ENCODE data around the gene TACC3.

TACC3 gene

DNA sequence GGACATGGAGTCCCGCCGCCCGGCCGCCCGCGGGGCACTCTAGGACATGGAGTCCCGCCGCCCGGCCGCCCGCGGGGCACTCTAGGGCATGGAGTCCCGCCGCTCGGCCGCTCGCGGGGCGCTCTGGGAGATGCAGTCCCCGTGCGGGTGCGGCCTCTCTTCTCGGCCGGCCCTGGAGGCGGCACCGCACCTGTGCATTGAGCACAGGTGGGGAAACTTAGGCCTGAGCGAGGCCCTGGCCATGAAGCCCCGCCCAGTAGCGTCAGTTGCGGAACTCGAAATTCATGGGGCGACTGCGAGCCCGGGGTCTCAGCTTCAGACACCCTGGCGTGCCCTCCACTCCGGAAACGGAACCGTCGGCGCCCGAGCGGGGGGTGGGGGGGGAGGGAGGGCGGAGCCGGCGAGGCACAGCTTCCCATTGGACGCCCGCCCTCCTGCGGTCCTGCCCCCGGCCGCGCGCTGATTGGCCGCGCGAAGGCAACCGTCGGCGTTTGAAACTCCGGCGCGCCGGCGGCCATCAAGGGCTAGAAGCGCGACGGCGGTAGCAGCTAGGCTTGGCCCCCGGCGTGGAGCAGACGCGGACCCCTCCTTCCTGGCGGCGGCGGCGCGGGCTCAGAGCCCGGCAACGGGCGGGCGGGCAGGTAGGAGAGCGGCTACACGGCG lies at the start of gene TACC3, which contains the start of gene TMEM129:
Gene TACC3 (plus strand): TSS at position 519 of the 663 bp plus-strand sequence. CDS start 1,901 bp downstream, outside the sequence.
Gene TMEM129 (minus strand): TSS at position 321 of the 663 bp plus-strand sequence. CDS start 486 bp downstream, outside the sequence.
- Histone ChIP-seq H3K27ac (ENCODE audit: low read depth, low read length) (peak within 1 kb of the TSS; percentile 89), H3K9ac (ENCODE audit: low read depth in 1 of 2, low read length in 2 of 2) (peak within 1 kb of the TSS; percentile 77 to 94), H3K27me3 (ENCODE audit: control insufficient read depth in 1 of 2, insufficient read depth in 2 of 2, low read length in 2 of 2) (no peaks in the 10 kb centered on the region), H3K4me3 (ENCODE audit: low read depth in 1 of 2, low read length in 2 of 2) (peak within 1 kb of the TSS; percentile 80 to 92), H3K9me3 (ENCODE audit: control insufficient read depth in 1 of 2, low read length in 2 of 2) (no peaks in the 10 kb centered on the region), H3K4me1 (ENCODE audit: control insufficient read depth in 1 of 2, insufficient read depth in 2 of 2, low read length in 2 of 2) (peaks cover 33 to 54% of the 10 kb centered on the region in 2 donors), H3K36me3 (ENCODE audit: control insufficient read depth in 1 of 2, insufficient read depth in 2 of 2, low read length in 2 of 2) (peaks cover 5 to 38% of the 10 kb centered on the region in 2 donors)

DNA sequence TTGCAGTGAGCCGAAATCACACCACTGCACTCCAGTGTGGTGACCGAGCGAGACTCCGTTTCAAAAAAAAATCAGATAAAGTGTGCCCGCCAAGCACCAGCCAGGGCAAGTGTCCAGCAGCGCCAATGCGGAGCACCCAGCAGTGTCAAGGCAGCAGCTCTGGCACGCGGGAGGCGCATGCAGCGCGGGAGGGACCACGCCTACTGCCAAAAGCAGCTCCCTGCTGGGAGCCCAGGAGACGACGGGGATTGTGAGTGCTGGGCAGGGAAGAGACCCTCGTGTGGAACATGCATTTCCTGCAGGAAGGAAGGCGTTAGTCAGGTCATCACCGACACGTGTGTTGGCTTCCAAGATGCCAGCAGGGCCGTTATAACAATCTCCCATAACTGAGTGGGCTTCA lies 47.6 kb upstream of the TACC3 start:
- no peak overlapping the region for H3K27ac ChIP-seq (ENCODE audit: low read depth, low read length)
- H3K4me1 ChIP-seq (ENCODE audit: control insufficient read depth in 1 of 2, insufficient read depth in 2 of 2, low read length in 2 of 2): no peaks in the 10 kb centered on the region
- no peaks in the 10 kb centered on the region for H3K9me3 ChIP-seq (ENCODE audit: control insufficient read depth in 1 of 2, low read length in 2 of 2)
- H3K36me3 ChIP-seq (ENCODE audit: control insufficient read depth in 1 of 2, insufficient read depth in 2 of 2, low read length in 2 of 2): no peaks in the 10 kb centered on the region
- H3K9ac ChIP-seq (ENCODE audit: low read depth in 1 of 2, low read length in 2 of 2): no peak overlapping the region
- H3K27me3 ChIP-seq (ENCODE audit: control insufficient read depth in 1 of 2, insufficient read depth in 2 of 2, low read length in 2 of 2): no peaks in the 10 kb centered on the region
- H3K4me3 ChIP-seq (ENCODE audit: low read depth in 1 of 2, low read length in 2 of 2): no peak overlapping the region

DNA sequence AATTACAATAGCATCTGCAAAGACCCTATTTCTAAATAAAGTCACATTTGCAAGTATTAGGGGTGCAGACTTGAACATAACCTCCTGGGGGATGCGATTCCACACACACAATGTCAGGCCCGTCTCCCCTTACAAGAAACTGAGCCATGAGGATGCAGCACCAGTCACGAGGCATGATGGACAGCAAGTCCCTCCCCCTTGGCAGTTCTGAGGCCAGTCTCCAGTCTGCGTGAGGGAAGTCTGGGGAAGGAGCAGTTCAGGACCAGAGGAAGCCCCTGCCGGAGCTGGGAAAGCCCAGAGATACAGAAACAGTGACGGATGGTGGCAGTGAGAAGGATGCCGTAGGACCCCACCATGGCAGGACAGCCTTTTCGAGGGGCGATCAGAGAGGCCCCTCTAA lies 46.6 kb upstream of the TACC3 start:
- no peaks in the 10 kb centered on the region for H3K9me3 ChIP-seq (ENCODE audit: control insufficient read depth in 1 of 2, low read length in 2 of 2)
- no peaks in the 10 kb centered on the region for H3K36me3 ChIP-seq (ENCODE audit: control insufficient read depth in 1 of 2, insufficient read depth in 2 of 2, low read length in 2 of 2)
- H3K27me3 ChIP-seq (ENCODE audit: control insufficient read depth in 1 of 2, insufficient read depth in 2 of 2, low read length in 2 of 2): no peaks in the 10 kb centered on the region
- no peak overlapping the region for H3K9ac ChIP-seq (ENCODE audit: low read depth in 1 of 2, low read length in 2 of 2)
- H3K4me3 ChIP-seq (ENCODE audit: low read depth in 1 of 2, low read length in 2 of 2): no peak overlapping the region
- no peaks in the 10 kb centered on the region for H3K4me1 ChIP-seq (ENCODE audit: control insufficient read depth in 1 of 2, insufficient read depth in 2 of 2, low read length in 2 of 2)
- H3K27ac ChIP-seq (ENCODE audit: low read depth, low read length): no peak overlapping the region

DNA sequence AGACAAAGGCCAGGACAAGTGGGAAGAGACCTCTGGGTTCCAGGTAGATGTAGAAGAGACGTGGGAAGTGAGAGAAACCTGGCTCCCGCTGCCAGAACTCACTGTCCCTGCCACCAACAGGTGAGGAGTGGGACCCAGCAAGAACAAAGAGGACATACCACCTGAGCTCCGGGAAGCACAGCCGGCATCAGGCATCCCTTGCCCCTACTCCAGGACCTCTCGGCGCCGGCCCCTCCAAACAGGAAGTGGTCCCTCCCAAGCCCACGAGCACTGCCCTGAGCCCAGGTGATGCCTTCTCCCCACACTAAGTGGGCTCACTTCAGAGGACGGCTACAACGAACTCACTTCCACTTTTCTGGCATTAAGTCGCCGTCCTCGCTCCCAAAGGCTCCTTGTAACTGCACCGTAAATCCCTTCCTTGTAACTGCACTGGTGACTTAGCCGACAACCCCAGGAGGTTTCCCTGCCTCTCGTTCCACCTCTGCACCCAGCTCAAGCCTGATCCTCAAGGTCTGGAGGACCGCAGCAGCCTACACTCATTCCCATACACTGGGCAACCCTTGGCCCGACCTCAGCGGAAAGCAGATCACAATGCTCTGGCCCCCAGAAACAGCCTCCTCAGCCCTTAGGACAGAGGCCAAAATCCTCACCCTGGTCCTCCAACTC lies 46.1 kb upstream of the TACC3 start:
- no peak overlapping the region for H3K27ac ChIP-seq (ENCODE audit: low read depth, low read length)

DNA sequence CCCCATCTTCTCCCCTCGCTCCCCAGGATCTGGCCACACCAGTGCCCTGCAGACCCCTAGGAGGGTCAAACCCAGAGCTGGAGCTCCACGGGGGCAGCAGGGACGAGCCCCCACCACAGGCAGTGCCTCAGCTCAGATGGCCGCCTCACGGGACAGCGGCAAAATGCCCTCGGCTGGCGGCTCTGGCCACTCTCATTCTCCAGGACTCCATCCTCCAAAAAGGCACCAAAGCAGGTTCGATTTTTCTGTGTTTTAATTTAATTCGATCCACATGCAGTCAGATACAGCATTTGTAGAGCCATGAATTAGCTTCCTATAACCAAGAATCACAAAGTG lies 45.6 kb upstream of the TACC3 start:
- H3K4me3 ChIP-seq (ENCODE audit: low read depth in 1 of 2, low read length in 2 of 2): no peak overlapping the region
- H3K4me1 ChIP-seq (ENCODE audit: control insufficient read depth in 1 of 2, insufficient read depth in 2 of 2, low read length in 2 of 2): no peaks in the 10 kb centered on the region
- H3K27ac ChIP-seq (ENCODE audit: low read depth, low read length): no peak overlapping the region
- no peaks in the 10 kb centered on the region for H3K36me3 ChIP-seq (ENCODE audit: control insufficient read depth in 1 of 2, insufficient read depth in 2 of 2, low read length in 2 of 2)
- no peaks in the 10 kb centered on the region for H3K27me3 ChIP-seq (ENCODE audit: control insufficient read depth in 1 of 2, insufficient read depth in 2 of 2, low read length in 2 of 2)
- no peak overlapping the region for H3K9ac ChIP-seq (ENCODE audit: low read depth in 1 of 2, low read length in 2 of 2)
- H3K9me3 ChIP-seq (ENCODE audit: control insufficient read depth in 1 of 2, low read length in 2 of 2): no peaks in the 10 kb centered on the region

More for the DNA sequence above, 46.1 kb upstream of the TACC3 start:
- Histone ChIP-seq H3K9me3 (ENCODE audit: control insufficient read depth in 1 of 2, low read length in 2 of 2) (no peaks in the 10 kb centered on the region), H3K4me1 (ENCODE audit: control insufficient read depth in 1 of 2, insufficient read depth in 2 of 2, low read length in 2 of 2) (no peaks in the 10 kb centered on the region), H3K9ac (ENCODE audit: low read depth in 1 of 2, low read length in 2 of 2) (no peak overlapping the region), H3K36me3 (ENCODE audit: control insufficient read depth in 1 of 2, insufficient read depth in 2 of 2, low read length in 2 of 2) (no peaks in the 10 kb centered on the region), H3K4me3 (ENCODE audit: low read depth in 1 of 2, low read length in 2 of 2) (no peak overlapping the region), H3K27me3 (ENCODE audit: control insufficient read depth in 1 of 2, insufficient read depth in 2 of 2, low read length in 2 of 2) (no peaks in the 10 kb centered on the region)

DNA sequence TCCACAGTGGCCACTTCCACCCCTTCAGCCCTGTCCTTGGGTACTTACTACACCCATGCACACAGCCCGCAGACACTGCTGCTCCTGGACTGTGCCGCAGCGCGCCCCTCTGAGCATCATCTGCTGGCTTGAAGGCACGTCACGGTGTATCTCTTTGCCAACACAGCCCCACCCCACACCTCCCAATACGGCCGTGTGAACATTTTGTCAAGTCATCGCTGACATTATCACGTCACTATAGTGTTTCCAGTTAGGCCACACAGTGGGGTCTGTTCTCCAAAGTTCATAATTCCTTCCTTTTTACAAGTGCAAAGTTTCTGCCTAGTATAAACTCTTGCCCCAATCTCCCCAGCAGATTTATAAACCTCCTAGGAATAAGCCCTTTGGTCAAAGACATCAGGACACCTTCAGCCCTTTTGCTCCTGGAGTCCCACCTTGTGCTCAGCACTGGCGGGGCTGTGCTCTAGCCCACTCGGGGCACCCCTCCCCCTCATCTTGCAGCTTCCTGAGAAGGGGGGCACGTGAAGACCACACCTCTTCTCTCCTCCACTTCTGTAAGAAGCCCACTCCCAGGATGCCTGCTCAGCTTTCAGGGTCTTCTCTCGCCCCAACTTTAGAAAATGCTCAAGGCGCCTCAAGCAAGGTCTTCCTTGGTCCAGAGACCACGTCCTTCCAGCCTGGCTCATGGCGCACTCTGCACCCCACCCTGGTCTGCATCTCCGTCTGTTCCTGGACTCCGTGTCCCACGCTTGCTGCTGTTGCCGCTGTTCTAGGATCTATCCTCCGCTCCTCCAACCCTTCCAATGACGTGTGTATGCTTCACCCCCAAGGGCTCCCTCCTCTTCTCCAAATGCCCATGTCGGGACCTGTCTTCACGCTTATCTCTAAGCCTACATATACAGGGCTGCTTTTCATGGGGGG lies 44.5 kb upstream of the TACC3 start:
- Histone ChIP-seq H3K27me3 (ENCODE audit: control insufficient read depth in 1 of 2, insufficient read depth in 2 of 2, low read length in 2 of 2) (no peaks in the 10 kb centered on the region), H3K4me1 (ENCODE audit: control insufficient read depth in 1 of 2, insufficient read depth in 2 of 2, low read length in 2 of 2) (no peaks in the 10 kb centered on the region), H3K4me3 (ENCODE audit: low read depth in 1 of 2, low read length in 2 of 2) (no peak overlapping the region), H3K27ac (ENCODE audit: low read depth, low read length) (no peak overlapping the region), H3K9ac (ENCODE audit: low read depth in 1 of 2, low read length in 2 of 2) (no peak overlapping the region), H3K36me3 (ENCODE audit: control insufficient read depth in 1 of 2, insufficient read depth in 2 of 2, low read length in 2 of 2) (no peaks in the 10 kb centered on the region), H3K9me3 (ENCODE audit: control insufficient read depth in 1 of 2, low read length in 2 of 2) (no peaks in the 10 kb centered on the region)

DNA sequence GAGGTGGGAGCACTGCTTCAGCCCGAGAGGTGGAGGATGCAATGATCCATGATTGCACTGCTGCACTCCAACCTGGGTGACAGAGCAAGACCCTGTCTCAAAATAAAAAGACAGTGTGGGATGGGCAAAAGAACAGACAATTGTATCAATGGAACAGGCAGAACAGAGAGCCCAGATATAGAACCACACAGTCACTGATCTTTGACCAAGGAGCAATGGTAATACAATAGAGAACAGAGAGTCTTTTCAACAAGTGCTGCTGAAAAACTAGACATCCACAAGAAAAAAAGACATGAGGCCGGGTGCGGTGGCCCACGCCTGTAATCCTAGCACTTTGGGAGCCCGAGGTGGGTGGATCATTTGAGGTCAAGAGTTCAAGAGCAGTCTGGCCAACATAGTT lies 43.1 kb upstream of the TACC3 start:
- Histone ChIP-seq H3K9ac (ENCODE audit: low read depth in 1 of 2, low read length in 2 of 2) (no peak overlapping the region), H3K4me3 (ENCODE audit: low read depth in 1 of 2, low read length in 2 of 2) (no peak overlapping the region), H3K36me3 (ENCODE audit: control insufficient read depth in 1 of 2, insufficient read depth in 2 of 2, low read length in 2 of 2) (no peaks in the 10 kb centered on the region), H3K4me1 (ENCODE audit: control insufficient read depth in 1 of 2, insufficient read depth in 2 of 2, low read length in 2 of 2) (peaks cover 0 to 3% of the 10 kb centered on the region in 2 donors), H3K9me3 (ENCODE audit: control insufficient read depth in 1 of 2, low read length in 2 of 2) (no peaks in the 10 kb centered on the region), H3K27ac (ENCODE audit: low read depth, low read length) (no peak overlapping the region), H3K27me3 (ENCODE audit: control insufficient read depth in 1 of 2, insufficient read depth in 2 of 2, low read length in 2 of 2) (no peaks in the 10 kb centered on the region)

DNA sequence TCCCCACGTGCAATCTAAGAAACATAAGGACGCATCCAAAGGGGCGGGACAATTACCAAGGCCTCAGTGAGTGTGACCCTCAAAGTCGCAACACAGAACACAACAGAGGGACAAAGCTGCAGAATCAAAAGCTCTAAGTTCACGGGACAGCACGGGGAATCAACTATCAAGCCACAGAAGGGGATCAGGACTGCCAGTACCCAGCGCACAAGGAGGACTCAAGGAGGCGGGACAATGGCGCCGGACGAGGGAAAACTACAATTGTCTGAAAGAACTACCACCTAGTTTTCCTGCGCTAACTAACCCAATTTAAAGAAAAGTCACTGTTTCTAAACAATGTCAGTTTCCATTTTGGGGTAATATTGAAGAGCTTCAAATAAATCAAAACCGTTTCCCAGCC lies 38.5 kb upstream of the TACC3 start:
- H3K27me3 ChIP-seq (ENCODE audit: control insufficient read depth in 1 of 2, insufficient read depth in 2 of 2, low read length in 2 of 2): no peaks in the 10 kb centered on the region
- H3K4me1 ChIP-seq (ENCODE audit: control insufficient read depth in 1 of 2, insufficient read depth in 2 of 2, low read length in 2 of 2): peaks cover 0 to 10% of the 10 kb centered on the region in 2 donors
- no peak overlapping the region for H3K27ac ChIP-seq (ENCODE audit: low read depth, low read length)
- H3K4me3 ChIP-seq (ENCODE audit: low read depth in 1 of 2, low read length in 2 of 2): peak overlapping the region; percentile 55 to 69
- H3K9ac ChIP-seq (ENCODE audit: low read depth in 1 of 2, low read length in 2 of 2): peak overlapping the region; percentile 1 to 57
- no peaks in the 10 kb centered on the region for H3K9me3 ChIP-seq (ENCODE audit: control insufficient read depth in 1 of 2, low read length in 2 of 2)
- no peaks in the 10 kb centered on the region for H3K36me3 ChIP-seq (ENCODE audit: control insufficient read depth in 1 of 2, insufficient read depth in 2 of 2, low read length in 2 of 2)

DNA sequence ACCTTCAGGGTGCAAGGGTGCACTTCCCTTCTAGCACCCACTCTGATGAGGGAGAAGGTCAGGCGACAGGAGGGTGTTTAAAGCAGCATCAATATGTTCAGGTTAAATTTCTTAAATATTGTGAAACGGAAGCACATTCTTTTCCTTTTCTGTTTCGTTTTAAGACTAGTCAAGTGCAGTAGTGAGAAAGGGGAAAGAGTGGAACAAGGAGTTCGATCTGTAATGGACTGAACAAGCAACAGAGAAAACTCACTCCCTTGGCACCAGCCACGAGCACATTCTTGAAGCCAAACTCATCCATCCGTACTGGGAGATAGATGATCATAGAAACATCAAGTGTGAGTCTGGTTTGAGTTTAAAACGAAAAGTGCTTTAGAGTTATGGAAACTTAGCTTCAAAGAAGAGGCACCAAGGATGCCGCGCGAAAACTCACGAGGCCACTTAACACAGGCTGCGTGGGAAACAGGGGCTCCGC lies 38.0 kb upstream of the TACC3 start:
- Histone ChIP-seq H3K27me3 (ENCODE audit: control insufficient read depth in 1 of 2, insufficient read depth in 2 of 2, low read length in 2 of 2) (no peaks in the 10 kb centered on the region), H3K9ac (ENCODE audit: low read depth in 1 of 2, low read length in 2 of 2) (peak overlapping the region; percentile 1 to 57), H3K4me3 (ENCODE audit: low read depth in 1 of 2, low read length in 2 of 2) (peak overlapping the region; percentile 55 to 69)

More for the DNA sequence above, 38.0 kb upstream of the TACC3 start:
- Histone ChIP-seq H3K4me1 (ENCODE audit: control insufficient read depth in 1 of 2, insufficient read depth in 2 of 2, low read length in 2 of 2) (peaks cover 0 to 10% of the 10 kb centered on the region in 2 donors), H3K9me3 (ENCODE audit: control insufficient read depth in 1 of 2, low read length in 2 of 2) (no peaks in the 10 kb centered on the region), H3K27ac (ENCODE audit: low read depth, low read length) (no peak overlapping the region), H3K36me3 (ENCODE audit: control insufficient read depth in 1 of 2, insufficient read depth in 2 of 2, low read length in 2 of 2) (no peaks in the 10 kb centered on the region)

Data from duodenal mucosa (tissue), 2 donors.